ENCODE results near the gene LONP1. TPM values are rescaled to one million over a fixed set of nuclear protein-coding genes. Genes with fewer than 3 reads are reported as not detected.

LONP1 gene
- total and polyA plus RNA-seq, 4 donors: 32.3 to 83.9 (median 57.5) TPM

DNA sequence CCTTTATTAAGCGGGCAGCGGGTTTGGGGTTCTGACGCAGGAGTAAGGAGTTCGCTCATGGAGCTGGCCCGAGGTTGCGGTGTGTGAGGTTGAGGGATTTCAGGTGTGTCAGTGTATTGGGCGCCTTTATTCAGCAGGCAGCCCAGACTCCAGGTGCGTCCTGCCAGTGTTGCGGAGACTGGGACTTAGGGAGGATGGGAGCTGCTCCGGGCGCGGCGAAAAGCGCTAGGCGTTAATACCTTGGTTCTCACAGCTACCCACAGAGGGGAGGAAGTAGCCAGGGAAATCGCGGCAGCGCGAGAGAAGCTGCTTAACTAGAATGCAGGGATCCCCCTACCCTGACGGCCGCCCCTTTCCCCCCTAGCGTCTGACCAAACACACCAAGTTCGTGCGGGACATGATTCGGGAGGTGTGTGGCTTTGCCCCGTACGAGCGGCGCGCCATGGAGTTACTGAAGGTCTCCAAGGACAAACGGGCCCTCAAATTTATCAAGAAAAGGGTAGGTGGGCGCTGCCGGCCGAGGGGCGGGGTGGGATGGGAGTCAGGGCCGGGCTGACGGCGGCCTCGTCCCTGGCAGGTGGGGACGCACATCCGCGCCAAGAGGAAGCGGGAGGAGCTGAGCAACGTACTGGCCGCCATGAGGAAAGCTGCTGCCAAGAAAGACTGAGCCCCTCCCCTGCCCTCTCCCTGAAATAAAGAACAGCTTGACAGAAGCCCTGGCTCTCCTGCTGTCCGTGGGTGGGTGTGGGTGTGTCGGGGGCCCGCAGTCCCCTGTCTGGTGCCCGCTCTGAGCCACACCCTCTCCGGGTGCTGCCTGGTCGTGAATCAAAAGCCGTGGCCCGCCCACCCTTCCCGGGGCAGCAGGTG is 28.8 kb downstream of the LONP1 start:
- TF ChIP-seq, protein P1, sequence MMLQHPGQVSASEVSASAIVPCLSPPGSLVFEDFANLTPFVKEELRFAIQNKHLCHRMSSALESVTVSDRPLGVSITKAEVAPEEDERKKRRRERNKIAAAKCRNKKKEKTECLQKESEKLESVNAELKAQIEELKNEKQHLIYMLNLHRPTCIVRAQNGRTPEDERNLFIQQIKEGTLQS (IDR thresholded peaks at IDR 0.05): no peak
- TF ChIP-seq, protein P2, sequence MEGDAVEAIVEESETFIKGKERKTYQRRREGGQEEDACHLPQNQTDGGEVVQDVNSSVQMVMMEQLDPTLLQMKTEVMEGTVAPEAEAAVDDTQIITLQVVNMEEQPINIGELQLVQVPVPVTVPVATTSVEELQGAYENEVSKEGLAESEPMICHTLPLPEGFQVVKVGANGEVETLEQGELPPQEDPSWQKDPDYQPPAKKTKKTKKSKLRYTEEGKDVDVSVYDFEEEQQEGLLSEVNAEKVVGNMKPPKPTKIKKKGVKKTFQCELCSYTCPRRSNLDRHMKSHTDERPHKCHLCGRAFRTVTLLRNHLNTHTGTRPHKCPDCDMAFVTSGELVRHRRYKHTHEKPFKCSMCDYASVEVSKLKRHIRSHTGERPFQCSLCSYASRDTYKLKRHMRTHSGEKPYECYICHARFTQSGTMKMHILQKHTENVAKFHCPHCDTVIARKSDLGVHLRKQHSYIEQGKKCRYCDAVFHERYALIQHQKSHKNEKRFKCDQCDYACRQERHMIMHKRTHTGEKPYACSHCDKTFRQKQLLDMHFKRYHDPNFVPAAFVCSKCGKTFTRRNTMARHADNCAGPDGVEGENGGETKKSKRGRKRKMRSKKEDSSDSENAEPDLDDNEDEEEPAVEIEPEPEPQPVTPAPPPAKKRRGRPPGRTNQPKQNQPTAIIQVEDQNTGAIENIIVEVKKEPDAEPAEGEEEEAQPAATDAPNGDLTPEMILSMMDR (IDR thresholded peaks at IDR 0.05; ENCODE audit: low read depth, low read length, missing input control): no peak
- peak; percentile 17 for TF ChIP-seq YY1 (IDR thresholded peaks at IDR 0.05)
- TF ChIP-seq JUND (IDR thresholded peaks at IDR 0.05): no peak
- TF ChIP-seq, protein P3, sequence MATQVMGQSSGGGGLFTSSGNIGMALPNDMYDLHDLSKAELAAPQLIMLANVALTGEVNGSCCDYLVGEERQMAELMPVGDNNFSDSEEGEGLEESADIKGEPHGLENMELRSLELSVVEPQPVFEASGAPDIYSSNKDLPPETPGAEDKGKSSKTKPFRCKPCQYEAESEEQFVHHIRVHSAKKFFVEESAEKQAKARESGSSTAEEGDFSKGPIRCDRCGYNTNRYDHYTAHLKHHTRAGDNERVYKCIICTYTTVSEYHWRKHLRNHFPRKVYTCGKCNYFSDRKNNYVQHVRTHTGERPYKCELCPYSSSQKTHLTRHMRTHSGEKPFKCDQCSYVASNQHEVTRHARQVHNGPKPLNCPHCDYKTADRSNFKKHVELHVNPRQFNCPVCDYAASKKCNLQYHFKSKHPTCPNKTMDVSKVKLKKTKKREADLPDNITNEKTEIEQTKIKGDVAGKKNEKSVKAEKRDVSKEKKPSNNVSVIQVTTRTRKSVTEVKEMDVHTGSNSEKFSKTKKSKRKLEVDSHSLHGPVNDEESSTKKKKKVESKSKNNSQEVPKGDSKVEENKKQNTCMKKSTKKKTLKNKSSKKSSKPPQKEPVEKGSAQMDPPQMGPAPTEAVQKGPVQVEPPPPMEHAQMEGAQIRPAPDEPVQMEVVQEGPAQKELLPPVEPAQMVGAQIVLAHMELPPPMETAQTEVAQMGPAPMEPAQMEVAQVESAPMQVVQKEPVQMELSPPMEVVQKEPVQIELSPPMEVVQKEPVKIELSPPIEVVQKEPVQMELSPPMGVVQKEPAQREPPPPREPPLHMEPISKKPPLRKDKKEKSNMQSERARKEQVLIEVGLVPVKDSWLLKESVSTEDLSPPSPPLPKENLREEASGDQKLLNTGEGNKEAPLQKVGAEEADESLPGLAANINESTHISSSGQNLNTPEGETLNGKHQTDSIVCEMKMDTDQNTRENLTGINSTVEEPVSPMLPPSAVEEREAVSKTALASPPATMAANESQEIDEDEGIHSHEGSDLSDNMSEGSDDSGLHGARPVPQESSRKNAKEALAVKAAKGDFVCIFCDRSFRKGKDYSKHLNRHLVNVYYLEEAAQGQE (IDR thresholded peaks at IDR 0.05): no peak
- no peak for TF ChIP-seq EGR1 (IDR thresholded peaks at IDR 0.05; ENCODE audit: low read depth in 2 of 2)
- H3K36me3 ChIP-seq (ENCODE audit: control insufficient read depth in 4 of 4, insufficient read depth in 3 of 4, low read depth in 1 of 4, low read length in 3 of 4): peaks cover 11 to 42% (median 20%) of the 10 kb centered on the region in 4 donors
- H3K27me3 ChIP-seq (ENCODE audit: control insufficient read depth in 4 of 4, insufficient read depth in 4 of 4, low read length in 3 of 4): no peaks in the 10 kb centered on the region
- H3K4me1 ChIP-seq (ENCODE audit: control insufficient read depth in 4 of 4, insufficient read depth in 4 of 4, low read length in 3 of 4): peaks cover 6 to 27% (median 14%) of the 10 kb centered on the region in 4 donors
- H3K9me3 ChIP-seq (ENCODE audit: control insufficient read depth in 4 of 4, low read length in 3 of 4): no peaks in the 10 kb centered on the region
- H3K9ac ChIP-seq (ENCODE audit: low read depth in 1 of 2, low read length in 2 of 2): peak overlapping the region; percentile 29 to 85
- peak overlapping the region; percentile 66 to 88 (median 82) for H3K4me3 ChIP-seq (ENCODE audit: low read depth in 1 of 3, low read length in 3 of 3)
- H3K27ac ChIP-seq (ENCODE audit: low read depth in 1 of 2, low read length in 2 of 2): peak overlapping the region; percentile 75 to 82
- 8% methylated on average over 54 of the region's 54 CpGs for WGBS
- no peak for DNase-seq (ENCODE audit: low spot score)

DNA sequence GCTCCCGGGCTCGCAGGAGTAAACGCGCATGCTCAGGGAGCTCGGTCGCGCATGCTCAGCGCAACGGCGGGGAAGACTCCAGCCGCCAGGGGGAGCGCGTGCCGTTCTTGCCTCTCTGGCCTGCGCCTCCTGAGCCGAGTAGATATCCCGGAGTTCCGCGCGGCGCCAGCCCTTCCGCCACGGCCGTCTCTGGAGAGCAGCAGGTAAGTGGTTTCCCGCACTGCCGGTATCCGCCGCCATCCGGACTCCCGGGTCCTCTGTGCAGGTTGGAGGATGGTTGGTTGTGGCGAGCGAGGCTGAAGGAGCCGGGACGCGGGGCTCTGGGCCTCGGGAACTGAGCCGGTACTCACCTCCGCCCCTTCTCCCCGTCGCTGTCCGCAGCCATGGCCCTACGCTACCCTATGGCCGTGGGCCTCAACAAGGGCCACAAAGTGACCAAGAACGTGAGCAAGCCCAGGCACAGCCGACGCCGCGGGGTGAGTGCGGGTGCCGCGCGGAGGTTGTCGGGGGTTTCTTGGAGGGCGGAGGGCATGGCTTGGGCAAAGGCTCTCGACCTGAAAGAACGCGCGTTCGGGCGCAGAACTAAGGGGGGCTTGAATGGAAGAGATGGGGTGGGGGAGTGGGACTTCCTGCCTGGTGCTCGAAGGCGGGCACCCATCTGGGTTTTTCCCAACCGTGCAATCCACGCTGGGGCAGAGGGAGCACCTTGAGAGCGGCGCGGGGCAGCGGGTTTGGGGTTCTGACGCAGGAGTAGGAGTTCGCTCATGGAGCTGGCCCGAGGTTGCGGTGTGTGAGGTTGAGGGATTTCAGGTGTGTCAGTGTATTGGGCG is 29.6 kb downstream of the LONP1 start, which contains the start of gene RPL36:
Gene RPL36 (plus strand): TSS at position 171 of the 830 bp plus-strand sequence. CDS start 213 bp downstream, at position 384.
- Histone ChIP-seq H3K27ac (ENCODE audit: low read depth in 1 of 2, low read length in 2 of 2) (peak within 1 kb of the TSS; percentile 75 to 82), H3K9me3 (ENCODE audit: control insufficient read depth in 4 of 4, low read length in 3 of 4) (no peaks in the 10 kb centered on the region), H3K36me3 (ENCODE audit: control insufficient read depth in 4 of 4, insufficient read depth in 3 of 4, low read depth in 1 of 4, low read length in 3 of 4) (peaks cover 11 to 37% (median 16%) of the 10 kb centered on the region in 4 donors), H3K9ac (ENCODE audit: low read depth in 1 of 2, low read length in 2 of 2) (peak within 1 kb of the TSS; percentile 29 to 85), H3K27me3 (ENCODE audit: control insufficient read depth in 4 of 4, insufficient read depth in 4 of 4, low read length in 3 of 4) (no peaks in the 10 kb centered on the region), H3K4me3 (ENCODE audit: low read depth in 1 of 3, low read length in 3 of 3) (peak within 1 kb of the TSS; percentile 66 to 88 (median 82)), H3K4me1 (ENCODE audit: control insufficient read depth in 4 of 4, insufficient read depth in 4 of 4, low read length in 3 of 4) (peaks cover 6 to 27% (median 14%) of the 10 kb centered on the region in 4 donors)
- peak; percentile 100 for DNase-seq (ENCODE audit: low spot score)
- WGBS: under 1% methylated on average over 73 of the region's 73 CpGs
- TF ChIP-seq TAF1 (conservative IDR thresholded peaks at IDR 0.05) (peak; percentile 99), SP1 (IDR thresholded peaks at IDR 0.05) (peak; percentile 59), RXRA (IDR thresholded peaks at IDR 0.05) (peak; percentile 34 to 36), HNF4G (IDR thresholded peaks at IDR 0.05) (no peak), JUND (IDR thresholded peaks at IDR 0.05) (peak in 1 of 2 donors; percentile 31)
- TF ChIP-seq, protein P3 (IDR thresholded peaks at IDR 0.05): peak; percentile 96
- TF ChIP-seq, protein P1 (IDR thresholded peaks at IDR 0.05): no peak
- TF ChIP-seq, protein P4, sequence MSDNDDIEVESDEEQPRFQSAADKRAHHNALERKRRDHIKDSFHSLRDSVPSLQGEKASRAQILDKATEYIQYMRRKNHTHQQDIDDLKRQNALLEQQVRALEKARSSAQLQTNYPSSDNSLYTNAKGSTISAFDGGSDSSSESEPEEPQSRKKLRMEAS (IDR thresholded peaks at IDR 0.05): no peak
- TF ChIP-seq, protein P5, sequence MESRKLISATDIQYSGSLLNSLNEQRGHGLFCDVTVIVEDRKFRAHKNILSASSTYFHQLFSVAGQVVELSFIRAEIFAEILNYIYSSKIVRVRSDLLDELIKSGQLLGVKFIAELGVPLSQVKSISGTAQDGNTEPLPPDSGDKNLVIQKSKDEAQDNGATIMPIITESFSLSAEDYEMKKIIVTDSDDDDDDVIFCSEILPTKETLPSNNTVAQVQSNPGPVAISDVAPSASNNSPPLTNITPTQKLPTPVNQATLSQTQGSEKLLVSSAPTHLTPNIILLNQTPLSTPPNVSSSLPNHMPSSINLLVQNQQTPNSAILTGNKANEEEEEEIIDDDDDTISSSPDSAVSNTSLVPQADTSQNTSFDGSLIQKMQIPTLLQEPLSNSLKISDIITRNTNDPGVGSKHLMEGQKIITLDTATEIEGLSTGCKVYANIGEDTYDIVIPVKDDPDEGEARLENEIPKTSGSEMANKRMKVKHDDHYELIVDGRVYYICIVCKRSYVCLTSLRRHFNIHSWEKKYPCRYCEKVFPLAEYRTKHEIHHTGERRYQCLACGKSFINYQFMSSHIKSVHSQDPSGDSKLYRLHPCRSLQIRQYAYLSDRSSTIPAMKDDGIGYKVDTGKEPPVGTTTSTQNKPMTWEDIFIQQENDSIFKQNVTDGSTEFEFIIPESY (IDR thresholded peaks at IDR 0.05): no peak
- TF ChIP-seq, protein P2 (IDR thresholded peaks at IDR 0.05; ENCODE audit: low read depth, low read length, missing input control): peak; percentile 98

Data from liver (tissue), 9 donors.